C4-2B (cell line): ENCODE data around the gene ROR1.

Experiments
- CTCF ChIP-seq: fragments of 450-650 bp; conservative IDR thresholded peaks from 2 replicates; pipeline ENCODE4 v1.5.1; 2017; ENCODE audit warnings: mild to moderate bottlenecking
- ZFX ChIP-seq: fragments of 450-650 bp; IDR thresholded peaks from 2 replicates; pipeline ENCODE4 v1.6.1; 2017

DNA sequence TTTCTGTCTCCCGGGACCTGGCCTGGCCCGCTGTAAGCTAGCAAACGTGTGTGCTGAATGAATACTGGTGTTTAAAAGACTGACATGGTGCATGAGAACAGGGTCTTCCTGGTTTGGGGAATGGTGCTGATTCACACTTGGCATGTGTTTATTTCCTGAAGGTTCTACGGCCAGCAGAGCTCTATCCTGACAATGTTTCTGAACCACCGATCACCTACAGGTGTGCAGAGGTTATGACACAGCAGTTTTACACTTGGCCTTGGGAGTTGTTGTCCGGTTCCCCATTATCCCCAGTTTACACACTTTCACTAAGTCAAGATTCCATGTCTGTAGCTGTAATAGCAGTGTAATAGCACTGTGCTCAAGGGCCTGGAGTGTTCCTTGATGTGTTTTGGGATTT, 127.3 kb downstream of the ROR1 start:
- TF ChIP-seq CTCF (no peak), ZFX (no peak)
